Inferior parietal cortex (tissue), 1 donor: ENCODE results near the gene ZFYVE19.

ENCODE experiments used
- DNase-seq: peaks from one replicate; pipeline ENCODE4 v3.0.0-alpha.2; 2016; ENCODE audit errors: extremely low spot score

The ZFYVE19 gene

DNA sequence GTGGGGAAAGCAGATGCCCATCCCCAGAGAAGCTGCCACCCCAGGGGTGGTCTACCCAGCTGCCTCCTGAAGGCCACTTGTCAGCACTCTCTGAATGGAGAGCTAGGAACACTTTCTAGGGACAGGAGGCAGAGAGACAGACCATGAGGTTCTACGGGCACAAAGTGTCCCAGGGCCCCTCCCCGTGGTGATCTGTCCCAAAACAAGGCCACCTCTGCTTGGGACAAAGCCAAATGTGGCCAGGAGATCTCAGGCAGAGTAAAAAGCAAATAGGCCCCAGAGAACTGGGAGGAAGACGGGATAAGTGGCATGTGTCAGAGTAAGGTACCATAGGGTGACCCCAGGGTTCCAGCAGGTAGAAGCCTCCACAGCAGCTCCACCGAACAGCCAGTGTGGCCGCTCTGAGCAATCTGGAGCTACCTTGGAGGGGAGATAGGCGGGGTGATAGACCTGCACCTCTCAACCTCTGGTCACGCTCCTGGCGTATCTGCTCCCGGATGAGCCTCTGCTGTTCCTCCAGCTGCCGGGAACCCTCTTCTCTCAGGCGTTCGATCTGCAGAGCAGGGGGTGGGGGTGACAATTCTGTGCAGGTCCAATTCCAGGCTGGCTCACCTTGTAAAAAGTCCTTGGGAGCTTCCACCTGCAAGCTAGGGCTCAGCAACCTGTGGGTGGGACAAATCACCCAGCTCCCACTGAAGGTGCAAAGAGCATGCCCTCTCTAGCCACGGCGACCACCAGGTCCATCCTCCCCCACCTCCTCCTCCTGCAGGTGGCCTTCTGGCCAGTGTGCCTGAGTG lies 31.0 kb upstream of the ZFYVE19 start:
- DNase-seq, result no peak

DNA sequence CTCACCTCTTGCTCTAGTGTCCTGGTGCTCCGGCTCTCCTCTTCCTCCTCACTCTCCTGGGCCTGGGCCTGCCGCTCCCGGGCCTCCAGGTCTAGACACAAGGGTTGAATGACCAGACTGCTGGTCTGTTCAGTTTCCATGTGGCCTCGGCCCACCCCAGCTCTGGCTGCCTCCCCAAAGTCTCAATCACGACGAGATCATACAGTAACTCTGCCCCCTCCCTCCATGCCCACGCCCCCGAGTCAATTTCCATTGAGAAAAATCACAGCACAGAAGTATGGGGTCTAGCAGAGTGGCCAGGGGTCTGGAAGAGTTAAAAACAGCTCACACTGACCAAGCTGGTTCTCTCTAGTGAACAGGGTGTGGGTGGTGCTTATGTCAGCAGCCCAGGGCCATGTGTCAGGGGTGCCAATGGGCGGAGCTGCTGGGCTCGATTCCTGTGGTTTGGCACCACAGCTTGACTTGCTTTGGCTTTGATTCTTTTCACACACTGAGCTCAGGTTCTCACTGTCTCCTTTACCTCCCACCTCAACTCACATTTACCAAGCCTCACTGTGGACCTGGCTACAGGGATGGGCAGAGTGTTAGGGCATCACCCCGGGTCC lies 30.2 kb upstream of the ZFYVE19 start:
- DNase-seq, result no peak

DNA sequence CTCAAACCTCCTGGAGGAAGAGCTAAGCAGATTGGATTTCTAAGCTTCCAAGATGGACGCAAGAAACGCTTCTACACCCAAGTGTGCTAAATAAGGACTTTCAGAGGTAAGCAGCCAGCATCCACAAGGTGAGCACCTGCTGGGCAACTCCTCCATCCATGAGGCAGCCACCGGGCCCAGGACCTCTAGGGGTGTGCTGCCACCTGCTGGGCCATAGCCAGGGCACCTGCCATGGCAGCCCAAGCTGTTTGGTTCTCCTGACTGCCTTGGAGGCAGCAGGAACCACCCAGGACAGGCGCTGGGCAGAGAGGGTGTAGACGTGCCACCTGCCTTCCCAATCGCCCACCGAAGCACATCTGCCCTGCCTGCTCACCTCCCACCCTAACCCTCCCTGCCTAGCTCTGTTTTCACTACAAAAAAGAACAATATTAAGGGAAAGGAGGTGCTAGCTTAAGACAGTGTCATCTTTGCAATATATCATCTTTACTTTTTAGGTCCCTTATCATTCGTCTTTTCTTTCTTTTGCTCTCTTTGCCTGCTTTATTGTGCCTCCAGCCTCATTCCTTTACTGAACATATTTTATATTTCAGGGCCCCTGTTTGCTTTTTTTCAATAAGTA lies 24.2 kb upstream of the ZFYVE19 start:
- DNase-seq, result no peak

DNA sequence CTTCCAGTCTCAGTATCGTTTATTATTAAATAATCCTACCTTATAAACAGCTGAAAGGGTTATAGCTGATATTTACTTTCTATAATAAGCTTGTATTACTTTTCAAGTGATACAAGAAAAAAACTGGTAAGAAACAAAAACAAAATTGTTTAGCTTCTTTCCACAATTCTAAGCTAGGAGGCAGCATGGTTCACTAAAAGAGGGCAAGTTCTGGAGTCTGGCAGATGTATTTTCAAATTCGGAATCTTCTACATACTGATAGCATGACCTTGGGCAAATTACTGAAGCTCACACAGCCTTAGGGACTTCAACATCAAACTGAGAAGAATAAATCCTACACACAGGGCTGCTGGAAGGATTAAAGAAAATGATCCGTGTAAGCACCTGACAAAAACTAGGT lies 21.7 kb upstream of the ZFYVE19 start:
- peak; percentile 2 for DNase-seq

DNA sequence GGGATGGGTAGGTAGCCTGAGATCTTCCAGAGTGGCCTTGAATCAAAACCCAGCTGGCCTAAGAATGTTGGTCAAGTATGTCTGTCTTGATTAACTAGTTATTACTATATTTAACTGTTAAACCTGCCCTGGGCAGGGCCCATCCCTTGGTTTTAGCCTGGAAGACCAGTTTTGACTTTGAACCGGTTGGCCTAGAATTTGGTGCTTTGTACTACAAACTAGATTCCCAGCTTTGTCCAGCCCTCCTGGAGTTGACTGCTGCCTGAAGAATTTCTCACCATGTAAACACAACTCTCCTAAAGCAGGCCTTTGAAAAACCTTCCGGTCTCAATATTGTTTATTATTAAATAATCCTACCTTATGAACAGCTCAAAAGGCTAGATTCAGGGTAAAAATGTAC lies 21.1 kb upstream of the ZFYVE19 start:
- DNase-seq, result no peak

DNA sequence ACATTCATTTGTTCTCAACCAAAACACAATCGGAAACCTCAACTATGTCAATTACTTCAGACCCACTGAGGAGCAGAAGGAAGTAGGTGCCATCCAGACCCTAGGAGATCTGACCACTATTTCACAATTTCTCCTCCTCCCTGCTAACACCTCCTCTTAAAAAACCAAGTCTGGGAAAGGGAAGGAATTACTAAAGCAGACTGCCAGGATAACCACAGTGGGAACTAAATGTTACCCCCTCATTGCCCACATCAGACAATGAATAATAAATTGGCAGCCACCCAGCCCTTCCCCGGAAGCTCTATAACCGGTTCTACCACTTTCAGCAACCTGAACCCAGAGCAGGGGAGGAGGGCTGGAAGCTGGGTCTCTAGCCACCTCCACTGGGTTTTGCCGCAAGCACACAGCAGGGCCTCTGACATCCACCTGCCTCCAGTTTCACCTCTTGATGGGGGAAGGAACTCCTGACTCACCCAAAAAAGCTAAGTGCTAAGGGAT lies 19.5 kb upstream of the ZFYVE19 start:
- no peak for DNase-seq

DNA sequence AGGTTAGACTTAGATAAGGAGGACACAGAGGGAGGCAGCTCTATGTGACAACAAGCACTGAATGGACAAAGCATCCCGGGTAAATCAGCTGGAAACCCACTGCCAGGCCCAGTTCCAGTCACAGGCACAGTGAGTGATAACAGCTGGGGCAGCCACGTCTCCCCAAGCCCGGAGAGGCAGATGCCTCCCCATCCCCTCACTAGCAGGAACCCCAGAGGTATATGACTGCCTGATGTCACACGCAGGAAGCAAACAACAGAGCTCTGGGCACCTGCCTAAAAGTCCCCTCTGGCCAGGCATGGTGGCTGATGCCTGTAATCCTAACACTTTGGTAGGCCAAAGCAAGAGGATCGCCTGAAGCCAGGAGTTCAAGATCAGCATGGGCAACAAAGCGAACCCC lies 18.9 kb upstream of the ZFYVE19 start:
- no peak for DNase-seq

DNA sequence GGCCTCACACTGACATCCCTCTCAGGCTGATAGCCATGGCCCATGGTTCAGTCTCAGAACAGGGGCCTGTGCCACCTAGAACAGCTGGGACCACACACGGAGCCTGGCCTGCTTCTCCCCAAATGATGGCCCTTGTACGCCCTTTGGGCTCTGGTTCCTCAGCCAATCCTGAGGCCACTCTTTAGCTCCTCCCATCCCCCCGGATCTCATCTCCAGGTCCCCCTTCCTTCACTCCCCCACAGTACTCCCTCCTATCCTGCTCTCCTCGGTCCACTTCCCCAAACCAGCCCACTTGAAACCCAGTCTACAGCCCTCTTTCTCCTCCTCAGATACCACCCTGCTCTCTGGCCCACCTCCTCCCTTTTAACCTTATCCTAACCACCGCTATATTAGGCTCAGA lies 17.8 kb upstream of the ZFYVE19 start:
- DNase-seq, result no peak

DNA sequence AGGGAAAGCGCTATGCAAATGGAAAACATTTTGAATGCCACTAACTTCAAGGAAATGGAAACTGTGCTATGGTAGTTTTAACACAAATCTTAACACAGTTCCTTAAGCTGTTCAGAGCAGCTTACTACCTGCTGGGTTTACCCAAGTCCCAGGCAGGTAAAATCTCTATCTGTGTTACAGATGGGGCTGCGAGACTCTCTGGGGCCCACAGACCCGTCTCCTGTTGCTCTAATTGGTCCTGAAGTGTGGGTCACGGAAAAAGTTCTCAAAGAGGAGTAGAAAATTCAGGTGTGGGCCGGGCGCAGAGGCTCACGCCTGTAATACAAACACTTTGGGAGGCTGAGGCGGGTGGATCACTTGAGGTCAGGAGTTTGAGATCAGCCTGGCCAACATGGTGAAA lies 16.9 kb upstream of the ZFYVE19 start:
- no peak for DNase-seq

DNA sequence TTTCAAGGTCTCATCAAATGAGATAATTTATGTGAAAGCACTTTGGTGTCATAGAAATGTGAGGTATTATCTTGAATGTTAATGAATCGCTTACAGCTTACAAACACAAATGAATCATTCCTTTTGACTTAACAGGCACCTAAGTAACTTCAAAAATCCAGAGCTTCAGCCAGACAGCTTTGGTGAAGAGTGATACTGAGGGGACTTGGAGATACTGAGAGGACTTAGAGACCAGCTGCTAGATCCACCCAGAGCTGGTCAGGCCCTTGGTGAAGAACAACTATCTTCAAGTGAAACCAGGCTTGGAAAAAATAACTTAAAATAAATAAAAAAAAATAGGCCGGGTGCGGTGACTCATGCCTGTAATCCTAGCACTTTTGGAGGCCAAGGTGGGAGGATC lies 16.2 kb upstream of the ZFYVE19 start:
- DNase-seq, result no peak

DNA sequence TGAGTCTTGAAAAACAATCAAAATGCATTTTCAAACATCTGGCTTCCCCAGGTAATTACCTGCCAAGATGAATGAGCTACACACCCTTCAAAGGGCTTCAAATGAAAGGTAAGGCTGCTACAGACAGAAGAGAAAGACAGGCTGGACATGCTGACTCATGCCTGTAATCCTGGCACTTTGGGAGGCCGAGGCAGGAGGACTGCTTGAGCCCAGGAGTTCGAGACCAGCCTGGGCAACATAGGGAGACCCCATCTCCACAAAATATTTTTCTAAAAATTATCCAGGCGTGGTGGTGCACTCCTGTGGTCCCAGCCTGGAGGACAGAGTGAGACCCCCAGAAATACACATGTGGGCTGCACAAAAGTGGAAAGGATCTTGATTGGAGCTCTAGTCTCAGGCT lies 14.5 kb upstream of the ZFYVE19 start:
- DNase-seq, result no peak

DNA sequence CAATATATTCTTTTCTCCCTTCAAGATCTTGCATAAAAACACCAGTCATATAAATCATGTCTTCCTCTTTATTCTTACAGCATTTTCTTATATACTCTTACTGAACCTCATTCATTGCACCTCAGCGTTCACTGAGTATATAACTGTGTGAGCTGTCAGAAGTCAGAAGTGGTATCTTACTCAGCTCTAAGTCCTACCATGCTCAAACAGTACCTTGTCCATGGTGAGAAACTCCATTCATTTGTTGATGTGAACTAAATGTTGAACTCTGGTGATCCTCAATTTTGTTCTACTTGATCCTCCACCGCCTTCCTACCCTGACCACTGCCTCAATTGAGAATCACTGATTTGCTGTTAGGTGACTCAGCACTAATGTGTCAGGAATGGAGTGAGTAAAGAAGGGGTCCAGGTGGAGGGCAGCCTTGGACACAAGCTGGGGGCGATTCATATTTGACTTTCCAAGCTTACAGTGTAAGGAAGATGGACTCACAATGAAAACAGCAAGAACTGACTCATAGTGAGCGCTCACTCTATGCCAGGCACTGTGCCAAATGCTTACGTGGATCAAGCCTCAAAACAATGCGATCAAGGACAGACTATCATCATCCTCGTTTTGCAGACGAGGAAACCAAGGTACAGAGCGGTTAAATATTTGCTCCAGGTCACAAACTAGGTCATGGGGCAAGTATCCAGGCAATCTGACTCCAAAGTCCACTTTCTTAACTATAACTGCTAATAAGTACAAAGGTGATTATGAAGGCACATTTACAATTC lies 13.5 kb upstream of the ZFYVE19 start:
- no peak for DNase-seq

DNA sequence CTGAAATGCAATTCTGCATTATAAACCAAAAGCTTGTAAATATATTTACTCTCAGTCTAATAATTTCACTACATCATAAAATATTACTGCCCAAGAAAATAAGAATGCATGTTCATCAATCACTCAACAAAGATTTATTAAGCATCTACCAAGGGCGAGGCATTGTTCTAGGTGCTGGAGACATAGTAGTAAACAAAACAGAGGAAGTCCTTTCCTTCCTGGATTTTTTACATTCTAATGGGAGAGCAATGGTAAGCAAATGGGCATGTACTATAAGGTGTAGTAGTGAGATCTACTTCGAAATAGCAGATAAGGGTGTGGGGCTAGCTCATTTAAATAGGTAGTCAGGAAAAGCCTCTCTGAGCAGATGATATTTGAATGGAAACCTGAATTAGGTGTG lies 10.8 kb upstream of the ZFYVE19 start:
- no peak for DNase-seq

DNA sequence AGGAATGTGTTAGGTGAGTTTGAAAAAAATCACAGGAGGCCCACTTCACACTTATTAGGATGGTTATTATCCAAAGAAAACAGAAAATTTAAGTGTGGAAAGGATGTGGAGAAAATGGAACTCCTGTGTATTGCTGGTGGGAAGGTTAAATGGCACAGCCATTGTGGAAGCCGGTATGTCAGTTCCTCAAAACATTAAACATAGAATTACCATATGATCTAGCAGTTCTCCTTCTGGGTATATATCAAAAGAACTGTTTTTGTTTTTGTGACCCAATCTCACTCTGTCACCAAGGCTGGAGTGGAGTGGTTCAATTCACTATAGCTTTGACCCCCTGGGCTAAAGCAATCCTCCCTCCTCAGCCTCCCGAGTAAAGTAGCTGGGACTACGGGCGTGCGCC lies 10.4 kb upstream of the ZFYVE19 start:
- no peak for DNase-seq

DNA sequence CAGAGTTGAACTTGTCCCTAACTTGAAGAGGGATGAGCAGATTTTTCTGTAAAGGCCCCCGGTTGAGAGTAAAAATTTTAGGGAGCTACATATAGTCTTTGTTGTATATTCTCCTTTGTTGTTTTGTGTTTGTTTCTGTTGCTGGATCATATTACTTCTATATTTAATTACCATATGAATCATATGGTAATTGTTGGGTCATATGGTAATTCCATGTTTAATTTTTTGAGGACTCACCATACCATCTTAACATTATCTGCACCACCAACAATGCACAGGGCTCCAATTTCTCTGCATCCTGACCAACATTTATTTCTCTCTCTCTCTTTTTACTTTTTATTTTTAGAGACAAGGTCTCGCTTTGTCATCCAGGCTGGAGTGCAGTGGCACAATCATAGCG lies 7.4 kb upstream of the ZFYVE19 start:
- no peak for DNase-seq

DNA sequence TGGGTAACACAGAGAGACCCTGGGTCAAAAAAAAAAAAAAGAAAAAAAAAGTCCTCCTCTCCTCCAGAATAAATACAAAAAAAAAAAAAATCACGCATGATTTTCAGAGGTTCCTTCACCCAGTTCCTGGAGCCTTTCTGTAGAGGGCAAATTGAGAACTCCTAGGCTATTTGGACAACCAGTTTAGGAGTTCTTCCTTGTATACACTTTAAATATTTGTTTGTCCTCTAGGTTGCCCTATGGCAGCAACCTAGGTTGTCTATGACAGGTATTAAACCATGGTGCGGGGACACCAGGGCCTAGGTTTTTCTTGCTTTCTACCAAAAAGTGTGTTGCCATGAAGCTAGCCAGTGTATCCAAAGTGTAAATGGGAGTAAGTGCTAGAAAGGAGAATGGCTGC lies 3.8 kb upstream of the ZFYVE19 start:
- DNase-seq, result no peak

DNA sequence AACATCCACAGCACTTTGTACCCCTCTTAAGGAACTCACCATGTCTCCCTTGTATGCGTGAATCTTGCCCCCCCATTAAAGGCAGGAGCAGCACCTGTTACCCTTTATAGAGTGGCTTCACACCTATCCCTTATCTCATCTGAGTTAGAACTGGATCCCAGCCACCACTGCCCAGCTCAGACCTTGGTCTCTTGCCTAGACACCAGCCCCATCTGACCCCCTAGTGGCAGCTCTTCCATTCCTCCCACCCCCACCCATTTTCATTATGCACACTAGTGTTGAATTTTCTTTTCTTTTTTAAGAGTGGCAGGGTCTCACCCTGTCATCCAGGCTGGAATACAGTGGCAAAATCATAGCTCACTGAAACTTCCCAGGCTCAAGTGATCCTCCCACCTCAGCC lies 3.2 kb upstream of the ZFYVE19 start:
- no peak for DNase-seq

DNA sequence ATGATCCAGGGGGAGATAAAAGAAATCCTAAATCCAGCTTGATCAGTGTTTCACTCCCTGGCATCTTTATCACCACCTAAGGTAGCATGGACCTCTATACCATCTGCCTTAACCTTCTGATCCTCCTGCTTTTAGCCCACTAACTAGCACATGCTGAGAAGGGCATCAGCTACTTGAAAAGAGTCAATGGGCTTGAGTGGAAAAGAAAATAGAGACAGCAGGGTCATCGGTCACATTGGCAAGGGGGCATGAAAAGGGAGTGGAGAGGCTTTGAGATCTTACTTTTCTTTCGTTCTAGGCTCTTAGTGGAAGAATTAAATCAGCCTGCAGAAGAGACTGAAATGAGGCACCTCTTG lies 239 bp upstream of the ZFYVE19 start:
- DNase-seq, result no peak

DNA sequence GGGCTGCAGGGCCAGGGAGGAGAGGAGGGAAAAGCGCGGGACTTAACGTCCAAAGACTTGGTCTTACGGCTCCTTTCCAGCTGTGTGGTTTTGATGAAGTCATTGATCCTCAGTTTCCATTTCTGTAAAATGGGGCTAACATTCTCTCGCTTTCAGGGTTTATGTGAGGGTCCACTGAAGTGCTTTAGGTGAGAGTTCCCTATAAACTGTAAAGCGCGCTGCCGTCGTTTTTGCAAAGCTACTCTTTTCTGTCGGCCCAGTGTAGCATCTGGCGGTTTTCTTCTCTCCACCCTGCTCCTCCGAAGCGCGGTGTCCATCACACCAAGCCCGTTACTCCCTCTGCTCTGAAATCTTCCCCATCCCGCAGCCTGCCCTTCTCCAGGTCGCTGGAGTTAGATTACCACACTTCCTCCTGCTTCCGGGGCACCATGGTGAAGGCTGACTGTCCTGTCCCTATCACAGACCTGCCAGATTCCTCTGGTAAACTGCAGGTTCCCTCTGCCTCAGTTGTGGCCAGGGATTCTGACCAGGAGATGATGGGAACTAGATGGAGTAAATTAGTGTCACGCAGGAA lies 1.1 kb downstream of the ZFYVE19 start:
- no peak for DNase-seq

DNA sequence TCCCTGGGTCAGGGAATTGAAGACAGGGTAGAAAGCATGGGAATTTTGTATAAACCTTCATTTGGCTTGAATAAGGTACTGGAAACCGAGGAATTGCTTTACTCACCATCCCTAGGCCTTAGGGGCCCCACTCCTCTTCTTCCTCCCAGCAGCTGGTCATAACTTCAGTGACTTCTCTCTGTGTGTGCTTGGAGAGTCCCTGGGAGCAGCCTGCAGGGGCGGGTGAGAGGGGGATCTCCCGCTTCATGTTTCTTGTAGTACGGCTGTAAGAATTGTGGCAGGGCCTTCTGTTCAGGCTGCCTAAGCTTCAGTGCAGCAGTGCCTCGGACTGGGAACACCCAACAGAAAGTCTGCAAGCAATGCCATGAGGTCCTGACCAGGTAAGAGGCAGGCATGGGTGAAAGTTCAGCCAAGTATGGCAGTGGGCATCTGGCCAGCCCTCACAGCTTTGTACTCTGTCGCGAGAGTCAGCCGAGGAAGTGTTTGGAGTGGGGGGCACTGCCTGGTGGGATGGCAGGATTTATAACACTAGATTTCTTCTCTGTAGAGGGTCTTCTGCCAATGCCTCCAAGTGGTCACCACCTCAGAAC lies 2.1 kb downstream of the ZFYVE19 start:
- no peak for DNase-seq

DNA sequence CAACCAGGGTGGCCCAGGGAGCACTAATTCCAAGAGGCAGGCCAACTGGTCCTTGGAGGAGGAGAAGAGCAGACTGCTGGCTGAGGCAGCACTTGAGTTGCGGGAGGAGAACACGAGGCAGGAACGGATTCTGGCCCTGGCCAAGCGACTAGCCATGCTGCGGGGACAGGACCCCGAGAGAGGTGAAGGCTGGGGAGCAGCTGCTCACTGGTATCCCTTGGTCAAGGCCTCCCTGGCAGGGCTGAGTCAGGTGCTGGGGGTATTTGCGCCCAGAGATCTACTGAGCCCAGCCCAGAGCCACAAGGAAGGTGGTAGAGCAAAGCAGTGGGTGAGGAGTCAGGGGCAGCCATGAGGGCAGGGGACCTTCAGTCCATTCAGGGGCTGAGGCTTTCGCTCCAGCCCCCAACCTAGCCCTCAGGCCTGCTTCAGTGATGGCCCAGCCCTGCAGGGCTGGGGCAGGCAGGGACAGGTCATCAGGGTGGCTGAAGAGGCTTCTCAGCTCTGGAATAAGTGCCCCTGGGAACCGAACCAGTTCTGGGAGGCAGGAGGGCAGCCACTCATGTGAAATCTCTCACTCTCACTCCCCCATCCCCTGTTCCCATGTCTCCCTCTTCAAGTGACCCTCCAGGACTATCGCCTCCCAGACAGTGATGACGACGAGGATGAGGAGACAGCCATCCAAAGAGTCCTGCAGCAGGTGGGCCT lies 6.0 kb downstream of the ZFYVE19 start:
- no peak for DNase-seq
